Osteocyte (in vitro differentiated cells): ENCODE data around the gene ABCA3. TPM values are rescaled to one million over a fixed set of nuclear protein-coding genes. Genes with fewer than 3 reads are reported as not detected.

Experiments used
- DNase-seq: peaks from one replicate; pipeline ENCODE4 v3.0.0; 2021; ENCODE audit warnings: mixed read lengths; ENCODE audit not compliant: unreplicated experiment; ENCODE audit errors: extremely low spot score
- H3K27ac Mint-ChIP-seq: one replicate; pipeline ENCODE4 v1.8.0; 2021; ENCODE audit warnings: mild to moderate bottlenecking, mixed read lengths; ENCODE audit not compliant: unreplicated experiment
- H3K27me3 Mint-ChIP-seq: one replicate; pipeline ENCODE4 v1.8.0; 2021; ENCODE audit warnings: mixed read lengths; ENCODE audit not compliant: unreplicated experiment
- H3K36me3 Mint-ChIP-seq: one replicate; pipeline ENCODE4 v1.8.0; 2021; ENCODE audit warnings: mixed read lengths; ENCODE audit not compliant: unreplicated experiment
- H3K4me1 Mint-ChIP-seq: one replicate; pipeline ENCODE4 v1.8.0; 2021; ENCODE audit warnings: mixed read lengths; ENCODE audit not compliant: unreplicated experiment
- H3K4me3 Mint-ChIP-seq: one replicate; pipeline ENCODE4 v1.8.0; 2021; ENCODE audit warnings: mild to moderate bottlenecking, moderate library complexity, mixed read lengths; ENCODE audit not compliant: unreplicated experiment
- H3K9me3 Mint-ChIP-seq: one replicate; pipeline ENCODE4 v1.8.0; 2021; ENCODE audit warnings: mixed read lengths; ENCODE audit not compliant: unreplicated experiment
- total RNA-seq: library from RNA; stranded (reverse); gene quantifications from 2 replicates; pipeline ENCODE4 v1.2.1, GENCODE V29; 2021
- TF ChIP-seq, protein P1 (sequence below): fragments of 200-600 bp; sonication (generic); IDR thresholded peaks from 2 replicates; pipeline ENCODE4 v1.5.0; 2021; ENCODE audit warnings: antibody characterized with exemption, mild to moderate bottlenecking, moderate library complexity

ABCA3 gene
- total RNA-seq, 1 donor from 2014 or later, result 20.4 TPM

DNA sequence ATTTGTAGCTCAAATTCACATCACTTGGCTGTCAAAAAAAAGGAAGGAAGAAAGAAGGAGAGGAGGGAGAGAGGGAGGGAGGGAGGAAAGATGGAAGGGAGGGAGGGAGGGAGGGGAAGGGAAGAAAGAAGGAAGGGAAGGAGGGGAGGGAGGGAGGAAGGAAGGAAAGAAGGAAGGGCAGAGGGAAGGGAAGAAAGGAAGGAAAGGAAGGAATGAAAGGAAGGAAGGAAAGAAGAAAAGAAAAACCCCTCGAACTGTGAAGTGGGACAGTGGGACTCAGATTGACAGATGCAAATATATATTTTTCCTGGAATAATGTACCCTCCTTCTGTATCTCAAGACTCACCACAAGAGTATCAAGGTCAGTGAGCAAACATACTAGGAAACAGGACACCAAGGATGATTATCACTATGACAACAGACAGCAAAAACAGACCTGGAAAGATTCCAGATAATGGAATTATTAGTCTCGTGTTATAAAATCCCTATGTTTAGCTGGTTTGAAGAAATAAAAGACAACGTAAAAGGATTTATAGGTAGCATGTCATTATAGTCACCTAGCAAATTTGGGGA lies 24.2 kb upstream of the ABCA3 start:
- peaks cover 1% of the 10 kb centered on the region for H3K36me3 Mint-ChIP-seq
- peaks cover 22% of the 10 kb centered on the region for H3K4me1 Mint-ChIP-seq
- H3K9me3 Mint-ChIP-seq, result no peaks in the 10 kb centered on the region
- DNase-seq, result no peak
- peaks cover 38% of the 10 kb centered on the region for H3K27me3 Mint-ChIP-seq
- no peak overlapping the region for H3K27ac Mint-ChIP-seq
- TF ChIP-seq, protein P1, sequence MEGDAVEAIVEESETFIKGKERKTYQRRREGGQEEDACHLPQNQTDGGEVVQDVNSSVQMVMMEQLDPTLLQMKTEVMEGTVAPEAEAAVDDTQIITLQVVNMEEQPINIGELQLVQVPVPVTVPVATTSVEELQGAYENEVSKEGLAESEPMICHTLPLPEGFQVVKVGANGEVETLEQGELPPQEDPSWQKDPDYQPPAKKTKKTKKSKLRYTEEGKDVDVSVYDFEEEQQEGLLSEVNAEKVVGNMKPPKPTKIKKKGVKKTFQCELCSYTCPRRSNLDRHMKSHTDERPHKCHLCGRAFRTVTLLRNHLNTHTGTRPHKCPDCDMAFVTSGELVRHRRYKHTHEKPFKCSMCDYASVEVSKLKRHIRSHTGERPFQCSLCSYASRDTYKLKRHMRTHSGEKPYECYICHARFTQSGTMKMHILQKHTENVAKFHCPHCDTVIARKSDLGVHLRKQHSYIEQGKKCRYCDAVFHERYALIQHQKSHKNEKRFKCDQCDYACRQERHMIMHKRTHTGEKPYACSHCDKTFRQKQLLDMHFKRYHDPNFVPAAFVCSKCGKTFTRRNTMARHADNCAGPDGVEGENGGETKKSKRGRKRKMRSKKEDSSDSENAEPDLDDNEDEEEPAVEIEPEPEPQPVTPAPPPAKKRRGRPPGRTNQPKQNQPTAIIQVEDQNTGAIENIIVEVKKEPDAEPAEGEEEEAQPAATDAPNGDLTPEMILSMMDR, result no peak
- H3K4me3 Mint-ChIP-seq, result no peak overlapping the region

- peaks cover 9% of the 10 kb centered on the region for H3K9me3 Mint-ChIP-seq
- TF ChIP-seq, protein P1, result no peak
- H3K36me3 Mint-ChIP-seq, result peaks cover 8% of the 10 kb centered on the region
- H3K27me3 Mint-ChIP-seq, result peaks cover 44% of the 10 kb centered on the region
- no peak overlapping the region for H3K4me3 Mint-ChIP-seq
- DNase-seq, result no peak
- H3K4me1 Mint-ChIP-seq, result peaks cover 17% of the 10 kb centered on the region
- no peak overlapping the region for H3K27ac Mint-ChIP-seq
Observed at GRCh38 chr16:2362218-2362617, 21.7 kb upstream of the ABCA3 start.

- DNase-seq, result no peak
- H3K27ac Mint-ChIP-seq, result no peak overlapping the region
- TF ChIP-seq, protein P1, result no peak
- peaks cover 9% of the 10 kb centered on the region for H3K4me1 Mint-ChIP-seq
- peaks cover 13% of the 10 kb centered on the region for H3K9me3 Mint-ChIP-seq
- no peak overlapping the region for H3K4me3 Mint-ChIP-seq
- peaks cover 48% of the 10 kb centered on the region for H3K27me3 Mint-ChIP-seq
- peaks cover 8% of the 10 kb centered on the region for H3K36me3 Mint-ChIP-seq
Observed at GRCh38 chr16:2361129-2361528, 20.6 kb upstream of the ABCA3 start.

DNA sequence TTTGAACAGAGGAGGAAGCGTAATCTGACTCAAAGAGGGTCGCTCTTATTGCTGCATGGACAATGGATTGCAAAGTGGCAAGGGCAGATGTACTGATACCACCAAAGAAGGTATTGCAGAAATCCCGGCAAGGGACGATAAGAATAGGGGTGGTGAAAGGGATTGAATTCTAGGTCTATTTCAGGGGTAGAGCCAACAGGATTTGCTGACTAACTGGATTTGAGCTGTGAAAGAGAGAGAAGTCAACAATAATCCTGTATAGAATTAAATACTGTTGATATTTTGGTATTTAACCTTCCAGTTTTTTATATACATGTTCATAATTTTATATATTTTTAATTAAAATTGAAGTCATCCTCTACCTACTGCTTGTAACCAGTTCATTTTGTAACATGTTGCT lies 19.4 kb upstream of the ABCA3 start:
- H3K4me1 Mint-ChIP-seq, result no peaks in the 10 kb centered on the region
- no peak for DNase-seq
- TF ChIP-seq, protein P1, result no peak
- H3K4me3 Mint-ChIP-seq, result no peak overlapping the region
- H3K9me3 Mint-ChIP-seq, result peaks cover 13% of the 10 kb centered on the region
- peaks cover 51% of the 10 kb centered on the region for H3K27me3 Mint-ChIP-seq
- H3K27ac Mint-ChIP-seq, result no peak overlapping the region
- peaks cover 8% of the 10 kb centered on the region for H3K36me3 Mint-ChIP-seq

GRCh38 chr16:2358811-2359210 lies 18.3 kb upstream of the ABCA3 start:
- H3K4me3 Mint-ChIP-seq, result no peak overlapping the region
- H3K4me1 Mint-ChIP-seq, result no peaks in the 10 kb centered on the region
- DNase-seq, result no peak
- peaks cover 54% of the 10 kb centered on the region for H3K27me3 Mint-ChIP-seq
- TF ChIP-seq, protein P1, result no peak
- H3K9me3 Mint-ChIP-seq, result peaks cover 13% of the 10 kb centered on the region
- H3K36me3 Mint-ChIP-seq, result peaks cover 8% of the 10 kb centered on the region
- H3K27ac Mint-ChIP-seq, result no peak overlapping the region
